ENCODE data around the gene EXOC6B.

GRCh38 chr2:72630767-72631166 lies 195.1 kb downstream of the EXOC6B start:
- TF ChIP-seq CTCF (IDR thresholded peaks at IDR 0.05) (no peak), POLR2A (IDR thresholded peaks at IDR 0.05) (no peak)
